GM21619 (cell line): ENCODE results near the gene RPS6KB2.
"Not testable (repeated sequence)": the region's sequence is repeated elsewhere in the genome, so short reads cannot be mapped to it uniquely, and the experiment has no call there.

Experiments used
- ATAC-seq: cut with Tn5 transposase; IDR thresholded peaks from one replicate; pipeline ENCODE4 v1.9.1; 2021; ENCODE audit not compliant: unreplicated experiment

The RPS6KB2 gene

GRCh38 chr11:67465189-67465510, 36.9 kb downstream of the RPS6KB2 start:
- ATAC-seq, result no peak

DNA sequence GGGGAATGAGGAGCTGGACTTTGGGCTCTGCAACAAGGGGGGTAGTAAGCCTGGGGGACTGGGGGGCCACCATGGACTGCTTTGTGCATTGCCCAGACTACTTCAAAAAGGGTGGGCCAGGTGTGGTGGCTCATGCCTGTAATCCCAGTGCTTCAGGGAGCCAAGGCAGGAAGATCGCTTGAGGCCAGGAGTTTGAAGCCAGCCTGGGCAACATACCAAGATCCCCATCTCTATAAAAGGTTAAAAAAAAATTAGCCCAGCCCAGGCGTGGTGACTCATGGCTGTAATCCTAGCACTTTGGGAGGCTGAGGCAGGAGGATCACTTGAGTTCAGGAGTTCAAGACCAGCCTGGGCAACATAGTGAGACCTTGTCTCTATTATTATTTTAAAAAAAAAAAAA, 37.2 kb downstream of the RPS6KB2 start:
- not testable (repeated sequence) for ATAC-seq

DNA sequence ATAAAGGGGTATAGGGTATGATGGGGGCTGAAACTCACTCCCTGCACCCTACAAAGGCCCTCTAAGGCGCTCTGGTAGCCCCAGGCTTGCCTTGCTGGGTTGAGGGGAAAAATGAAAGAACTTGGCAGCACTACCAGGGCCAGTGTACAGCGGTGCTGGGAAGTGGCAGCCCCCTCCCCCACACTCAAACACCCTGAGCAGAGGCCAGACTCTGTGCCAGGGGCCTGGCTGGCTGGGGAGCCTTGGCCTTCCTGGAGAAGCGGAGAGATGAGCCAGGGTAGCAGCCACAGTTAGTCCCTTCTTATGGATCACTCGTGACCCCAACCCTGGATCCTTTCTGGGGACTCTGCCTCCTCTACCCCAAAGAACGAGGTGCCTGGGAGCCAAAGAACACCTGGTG, 38.1 kb downstream of the RPS6KB2 start:
- no peak for ATAC-seq

GRCh38 chr11:67466962-67467771, 38.9 kb downstream of the RPS6KB2 start:
- no peak for ATAC-seq

- ATAC-seq, result no peak
Observed at GRCh38 chr11:67468056-67468455, 39.8 kb downstream of the RPS6KB2 start.

DNA sequence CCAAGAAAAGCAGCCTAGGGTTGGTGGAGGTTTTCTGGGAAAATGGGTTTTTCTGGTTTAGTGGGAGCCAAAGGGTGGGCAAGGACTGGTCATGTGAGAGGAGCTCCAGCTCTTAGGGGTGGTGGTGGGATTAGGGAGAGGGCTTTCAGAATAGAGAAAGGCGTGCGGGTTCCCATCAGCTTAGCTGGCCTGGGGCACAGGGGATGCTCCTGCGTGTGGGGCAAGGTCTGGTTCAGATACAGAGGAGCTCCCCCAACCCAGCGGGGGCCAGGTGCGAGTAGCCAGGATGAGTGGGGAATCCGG, 40.1 kb downstream of the RPS6KB2 start:
- ATAC-seq, result no peak

DNA sequence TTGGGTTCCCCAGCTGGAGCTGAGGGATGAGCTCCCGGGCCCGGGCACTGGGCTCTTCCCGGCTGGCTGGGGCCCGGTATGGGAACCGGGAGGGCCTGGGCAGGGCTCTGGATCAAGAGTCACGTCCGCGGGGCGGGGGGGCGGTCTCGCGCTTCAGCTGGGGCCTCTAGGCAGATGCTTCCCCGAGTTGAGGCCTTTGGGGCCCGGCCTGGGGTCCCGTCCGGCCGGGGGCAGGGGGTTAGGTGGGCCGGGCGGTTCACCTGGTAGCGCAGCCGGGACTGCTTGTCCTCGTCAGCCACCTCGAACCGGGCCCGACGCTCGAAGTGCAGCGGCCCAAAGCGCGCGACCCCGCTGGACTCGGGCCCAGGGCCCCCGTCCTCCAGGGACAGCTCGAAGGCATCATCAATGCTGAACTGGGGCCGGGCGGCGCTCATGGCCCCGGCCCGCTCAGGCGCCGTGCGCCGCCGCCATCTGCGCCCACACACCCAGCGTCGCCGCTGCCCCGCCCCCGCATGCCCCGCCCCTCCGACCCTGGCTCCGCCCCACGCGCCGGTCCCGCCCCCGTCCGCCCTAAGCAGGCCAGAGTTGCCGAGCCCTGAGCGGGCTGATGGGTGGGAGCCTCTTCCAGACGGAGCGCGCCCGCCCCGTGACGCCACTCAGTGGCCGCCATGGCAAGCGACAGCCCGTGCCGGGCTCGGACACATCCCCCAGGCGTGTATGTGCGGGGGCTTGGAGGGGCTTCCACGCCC, 40.6 kb downstream of the RPS6KB2 start, which contains the start of gene TMEM134:
Gene TMEM134 (minus strand): TSS at position 493 of the 749 bp plus-strand sequence. CDS start 59 bp downstream, at position 434.
- ATAC-seq, result peak; percentile 62

DNA sequence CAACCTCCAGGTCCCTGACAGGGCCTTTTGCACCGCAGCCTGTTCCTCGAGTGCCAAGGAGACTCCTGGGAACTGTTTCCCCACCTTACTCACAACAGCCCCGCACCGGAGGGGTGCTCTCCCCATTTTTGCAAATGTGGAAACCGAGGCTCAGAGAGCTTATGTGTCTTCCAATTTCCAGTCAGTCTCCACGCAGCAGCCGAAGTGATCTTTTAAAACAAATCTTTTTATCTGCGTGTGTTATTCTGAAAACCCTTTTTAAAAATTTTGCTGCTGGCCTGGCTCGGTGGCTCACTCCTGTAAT, 41.2 kb downstream of the RPS6KB2 start:
- ATAC-seq, result no peak

GRCh38 chr11:67470337-67471002, 42.2 kb downstream of the RPS6KB2 start:
- no peak for ATAC-seq

- ATAC-seq, result no peak
Observed at GRCh38 chr11:67472882-67473281, 44.6 kb downstream of the RPS6KB2 start.

DNA sequence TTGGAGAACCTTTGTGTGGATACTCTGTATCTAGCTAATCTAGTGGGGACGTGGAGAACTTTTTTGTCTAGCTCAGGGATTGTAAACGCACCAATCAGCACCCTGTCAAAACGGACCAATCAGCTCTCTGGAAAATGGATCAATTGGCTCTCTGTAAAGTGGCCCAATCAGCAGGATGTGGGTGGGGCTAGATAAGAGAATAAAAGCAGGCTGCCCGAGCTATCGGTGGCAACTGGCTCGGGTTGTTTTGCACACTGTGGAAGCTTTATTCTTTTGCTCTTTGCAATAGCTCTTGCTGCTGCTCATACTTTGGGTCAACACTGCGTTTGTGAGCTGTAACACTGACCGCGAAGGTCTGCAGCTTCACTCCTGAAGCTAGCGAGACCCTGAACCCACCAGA, 48.4 kb downstream of the RPS6KB2 start:
- ATAC-seq, result not testable (repeated sequence)

- ATAC-seq, result not testable (repeated sequence)
Observed at GRCh38 chr11:67477344-67478050, 49.2 kb downstream of the RPS6KB2 start.

GRCh38 chr11:67482275-67482826, 54.1 kb downstream of the RPS6KB2 start:
- peak; percentile 1 for ATAC-seq

DNA sequence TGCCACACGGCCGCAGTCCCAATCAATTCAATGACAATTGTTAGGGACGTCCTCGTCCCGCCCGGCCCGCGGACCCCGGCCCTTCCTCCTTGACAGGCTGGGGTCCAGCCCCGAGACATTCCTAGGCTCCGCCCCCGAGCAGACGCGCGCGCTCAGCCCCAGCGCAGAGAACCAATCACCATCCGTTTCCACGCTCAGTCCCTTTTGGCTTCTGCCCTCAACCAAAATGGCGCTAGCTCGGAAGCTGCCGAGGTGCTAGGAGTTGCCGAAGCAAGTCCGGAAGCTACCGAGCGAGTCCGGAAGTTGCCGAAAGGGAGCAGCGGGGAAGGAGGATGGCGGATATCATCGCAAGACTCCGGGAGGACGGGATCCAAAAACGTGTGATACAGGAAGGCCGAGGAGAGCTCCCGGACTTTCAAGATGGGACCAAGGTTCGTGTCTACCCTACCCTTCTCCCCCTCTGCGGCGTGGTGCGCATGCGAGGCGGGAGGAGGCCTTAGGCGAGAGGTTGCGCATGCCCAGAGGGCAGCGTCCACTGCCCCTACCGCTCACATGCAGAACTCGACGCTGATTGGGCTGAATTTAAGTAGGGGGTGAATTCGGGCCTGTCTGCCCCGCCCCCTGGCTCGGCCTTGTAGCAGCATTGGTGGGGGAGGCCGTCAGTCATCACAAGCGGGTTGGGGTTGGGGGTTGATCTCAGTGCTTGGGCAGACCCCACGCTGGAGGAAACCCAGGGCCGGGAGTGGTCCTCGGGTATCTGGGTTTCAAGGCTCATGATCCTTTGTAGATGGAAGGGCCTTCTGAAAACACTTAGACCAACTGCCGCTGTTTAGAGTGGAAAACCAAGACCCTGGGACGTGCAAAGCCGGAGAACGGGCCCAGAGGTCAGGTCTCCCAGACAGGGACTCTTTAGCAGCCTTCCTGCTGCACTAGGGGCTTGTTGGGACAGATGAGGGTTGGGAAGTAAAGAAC, 54.8 kb downstream of the RPS6KB2 start, which contains the start of gene AIP:
Gene AIP (plus strand): TSS at position 200 of the 972 bp plus-strand sequence. CDS start 133 bp downstream, at position 333.
- ATAC-seq, result peak; percentile 44

DNA sequence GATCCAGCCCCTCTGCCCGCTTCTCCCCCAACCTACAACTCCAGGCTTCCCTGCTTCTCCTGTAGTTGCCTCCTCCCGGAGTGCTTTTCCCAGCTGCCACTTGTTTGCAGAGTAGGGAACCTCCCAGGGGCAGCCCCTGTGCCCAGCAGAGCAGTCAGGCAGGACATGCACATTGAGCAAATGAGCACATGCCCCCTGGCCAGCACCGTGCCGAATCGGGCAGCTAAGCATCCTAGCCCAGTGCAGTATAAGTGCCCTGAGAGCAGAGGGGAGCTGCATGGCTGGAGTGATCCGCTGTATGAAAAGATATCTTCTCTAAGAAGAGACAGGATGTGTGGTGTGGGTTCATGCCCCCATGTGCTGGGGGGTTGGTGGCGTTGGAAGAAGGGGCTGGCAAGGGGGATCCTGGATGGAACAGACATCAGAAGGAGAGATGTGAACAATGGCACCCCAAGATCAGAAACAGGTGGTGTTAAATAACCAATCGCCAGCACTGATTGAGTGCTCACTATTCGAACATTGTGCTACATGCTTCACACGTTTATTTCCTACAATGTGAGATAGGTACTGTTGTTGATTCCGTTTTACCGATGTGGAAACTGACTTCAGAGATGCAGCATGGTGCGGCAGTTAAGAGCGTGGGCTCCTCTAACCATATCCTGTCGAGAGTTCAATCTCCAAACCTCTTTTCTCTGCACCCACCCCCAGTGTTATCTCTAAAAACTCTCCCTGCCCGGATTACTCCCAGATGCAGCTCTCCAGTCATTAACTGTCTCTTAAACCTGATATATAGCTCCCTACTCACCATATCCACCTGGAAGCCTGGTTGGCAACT, 55.8 kb downstream of the RPS6KB2 start:
- no peak for ATAC-seq

DNA sequence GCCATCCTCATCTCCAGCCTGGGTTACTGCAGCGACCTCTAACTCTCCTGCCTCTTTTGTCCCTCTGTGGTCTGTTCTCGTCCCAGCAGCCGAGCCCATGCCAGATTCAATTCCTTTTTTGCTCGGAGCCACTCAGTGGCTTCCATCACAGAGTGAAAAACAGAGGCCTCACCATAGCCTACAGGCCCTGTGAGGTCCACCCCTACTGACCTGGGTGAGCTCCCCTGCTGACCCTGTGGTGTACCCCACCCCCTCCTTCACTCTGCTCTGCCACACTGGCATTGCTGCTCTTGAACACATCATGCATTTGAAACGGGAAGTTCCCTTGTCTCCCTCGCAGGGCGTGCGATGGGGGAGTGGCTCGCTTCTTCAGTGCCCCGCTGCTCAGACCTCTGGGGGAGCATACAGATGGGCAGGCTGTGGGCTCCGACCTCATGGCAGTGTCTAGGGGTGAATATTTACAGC, 56.6 kb downstream of the RPS6KB2 start:
- no peak for ATAC-seq
